Measurements from ENCODE around the gene COP1.
"Not testable (repeated sequence)": the region's sequence is repeated elsewhere in the genome, so short reads cannot be mapped to it uniquely, and the experiment has no call there.

The COP1 gene

DNA sequence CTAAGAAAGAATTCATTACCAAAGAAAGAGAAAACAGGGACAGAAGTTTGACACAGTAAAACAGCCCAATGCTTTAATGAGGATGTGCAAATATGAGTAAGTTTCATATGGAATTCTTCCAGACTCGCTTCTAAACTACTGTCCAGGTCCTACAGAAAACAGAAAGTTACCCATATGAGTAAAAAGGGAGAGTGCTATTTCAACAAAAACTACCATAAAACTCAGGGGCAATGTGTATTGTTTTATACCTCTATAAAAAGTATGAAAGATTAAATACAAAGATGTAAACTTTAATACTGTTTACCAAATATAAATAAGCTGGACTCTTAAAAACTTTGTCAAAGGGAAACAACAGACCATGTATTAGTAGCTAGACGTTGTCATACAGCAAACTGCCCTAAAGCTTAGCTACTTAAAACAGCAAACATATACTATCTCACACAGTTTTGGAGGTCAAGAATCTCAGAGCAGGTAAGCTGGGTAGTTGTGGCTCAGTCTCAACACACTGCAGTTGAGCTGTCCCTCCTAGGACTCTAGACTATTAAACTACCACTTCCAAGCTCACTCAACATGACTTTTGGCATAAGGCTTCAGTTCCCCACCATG is 174.9 kb downstream of the COP1 start:
- DNase-seq = no peak

DNA sequence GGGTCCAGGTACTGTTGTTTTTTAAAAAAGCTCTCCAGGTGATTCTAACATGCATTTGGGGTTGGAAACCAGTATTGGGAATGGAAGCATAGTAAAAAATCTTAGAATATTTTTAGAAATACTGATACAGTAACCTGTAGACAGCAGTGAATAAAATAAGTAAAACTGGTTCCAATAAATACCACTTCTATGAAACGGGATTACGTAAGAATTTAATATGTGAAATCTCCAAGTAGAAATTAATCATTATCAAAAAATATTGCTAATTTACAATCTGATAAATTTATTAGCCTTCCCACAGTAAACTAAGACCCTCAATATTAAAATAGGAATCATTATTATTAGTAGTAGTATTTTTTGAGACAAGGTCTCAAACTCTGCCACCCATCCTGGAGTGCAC is 177.5 kb downstream of the COP1 start:
- no peak for DNase-seq

DNA sequence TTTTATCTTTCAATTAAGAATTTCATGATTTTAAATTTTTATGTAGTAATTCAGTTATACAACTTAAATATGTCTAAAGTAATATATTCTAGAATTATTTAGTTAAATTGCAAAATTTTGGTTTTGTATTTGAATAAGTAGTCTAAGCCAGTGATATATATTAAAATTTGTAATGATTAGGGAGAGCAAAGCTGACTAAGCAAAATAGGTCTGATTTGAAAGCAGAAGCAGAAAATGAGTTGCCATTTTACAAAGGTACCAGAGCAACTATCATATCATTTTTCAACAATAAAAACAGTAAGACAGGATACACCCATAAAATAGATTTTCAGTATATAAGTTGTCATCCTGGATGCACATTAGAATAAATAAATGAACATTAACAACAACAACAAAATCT is 177.9 kb downstream of the COP1 start:
- DNase-seq = no peak

DNA sequence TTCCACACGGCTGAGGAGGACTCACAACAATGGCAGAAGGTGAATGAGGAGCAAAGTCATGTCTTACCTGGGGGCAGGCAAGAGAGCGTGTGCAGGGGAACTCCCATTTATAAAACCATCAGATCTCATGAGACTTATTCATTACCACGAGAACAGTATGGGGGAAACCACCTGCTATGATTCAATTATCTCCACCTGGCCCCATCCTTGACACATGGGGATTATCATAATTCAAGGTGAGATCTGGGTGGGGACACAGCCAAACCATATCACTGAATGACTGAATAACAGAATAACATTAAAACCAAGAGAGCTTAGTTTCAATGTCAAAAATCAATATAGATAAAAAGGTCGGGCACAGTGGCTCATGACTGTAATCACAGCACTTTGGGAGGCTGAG is 179.2 kb downstream of the COP1 start:
- not testable (repeated sequence) for DNase-seq

DNA sequence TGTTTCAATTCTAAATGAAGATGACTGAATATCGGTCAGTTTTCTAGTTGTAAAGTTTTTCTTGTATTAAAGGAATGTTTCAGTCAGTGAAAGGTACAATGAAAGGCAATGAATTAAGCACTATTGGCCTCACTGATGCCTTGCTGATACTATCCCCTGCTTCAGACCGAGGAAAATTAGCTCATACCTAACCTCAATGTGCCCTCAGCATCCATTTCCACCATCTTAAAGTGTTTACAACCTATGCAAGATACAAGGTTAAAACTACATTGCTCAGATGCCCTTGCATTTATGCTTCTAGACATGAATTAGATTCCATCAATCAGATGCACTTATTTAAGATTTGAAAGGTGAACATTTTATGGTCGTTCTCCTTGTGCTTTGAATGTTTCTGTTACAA is 184.5 kb downstream of the COP1 start:
- no peak for DNase-seq

DNA sequence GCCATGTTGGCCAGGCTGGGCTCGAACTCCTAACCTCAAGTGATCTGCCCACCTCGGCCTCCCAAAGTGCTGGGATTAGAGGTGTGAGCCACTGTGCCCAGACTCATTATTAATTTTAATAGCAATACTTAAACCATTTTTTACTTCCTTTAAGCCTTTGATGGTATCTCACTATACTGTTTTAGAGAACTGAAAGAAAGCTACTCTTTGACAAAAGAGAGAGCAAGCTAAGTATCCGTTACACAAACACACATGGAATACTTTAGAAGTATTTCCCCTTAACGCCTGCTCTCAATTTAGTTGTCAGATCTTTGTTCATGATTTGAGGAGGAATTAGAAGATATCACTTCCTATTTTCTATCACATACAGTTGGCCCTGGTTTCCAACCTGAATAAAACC is 189.4 kb downstream of the COP1 start:
- DNase-seq = peak in 1 of 3 donors; percentile 1

DNA sequence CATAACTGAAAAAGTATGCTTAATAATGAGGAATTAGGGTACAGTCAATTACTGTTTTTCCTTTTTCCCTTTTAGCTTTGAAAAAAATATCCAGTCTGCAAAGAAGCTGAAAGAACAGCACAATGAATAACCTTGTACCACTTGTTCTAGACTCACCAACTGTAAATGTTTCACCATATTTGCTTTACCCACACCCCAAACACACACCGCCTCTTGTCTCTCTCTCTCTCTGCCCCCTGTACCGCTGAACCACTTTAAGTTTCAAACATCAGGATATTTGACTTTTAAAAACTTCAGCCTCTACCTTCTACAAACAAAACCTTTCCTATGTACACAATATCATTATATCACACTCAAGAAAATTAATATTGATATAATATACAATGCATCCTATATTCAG is 197.1 kb downstream of the COP1 start:
- no peak for DNase-seq

DNA sequence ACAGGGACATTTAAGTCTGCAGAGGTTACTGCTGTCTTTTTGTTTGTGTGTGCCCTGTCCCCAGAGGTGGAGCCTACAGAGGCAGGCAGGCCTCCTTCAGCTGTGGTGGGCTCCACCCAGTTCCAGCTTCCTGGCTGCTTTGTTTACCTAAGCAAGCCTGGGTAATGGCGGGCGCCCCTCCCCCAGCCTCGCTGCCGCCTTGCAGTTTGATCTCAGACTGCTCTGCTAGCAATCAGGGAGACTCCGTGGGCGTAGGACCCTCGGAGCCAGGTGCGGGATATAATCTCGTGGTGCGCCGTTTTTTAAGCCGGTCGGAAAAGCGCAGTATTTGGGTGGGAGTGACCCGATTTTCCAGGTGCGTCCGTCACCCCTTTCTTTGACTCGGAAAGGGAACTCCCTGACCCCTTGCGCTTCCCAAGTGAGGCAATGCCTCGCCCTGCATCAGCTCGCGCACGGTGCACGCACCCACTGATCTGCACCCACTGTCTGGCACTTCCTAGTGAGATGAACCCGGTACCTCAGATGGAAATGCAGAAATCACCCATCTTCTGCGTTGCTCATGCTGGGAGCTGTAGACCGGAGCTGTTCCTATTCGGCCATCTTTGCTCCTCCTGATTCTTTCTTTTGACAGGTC is 199.2 kb downstream of the COP1 start:
- DNase-seq = not testable (repeated sequence)

DNA sequence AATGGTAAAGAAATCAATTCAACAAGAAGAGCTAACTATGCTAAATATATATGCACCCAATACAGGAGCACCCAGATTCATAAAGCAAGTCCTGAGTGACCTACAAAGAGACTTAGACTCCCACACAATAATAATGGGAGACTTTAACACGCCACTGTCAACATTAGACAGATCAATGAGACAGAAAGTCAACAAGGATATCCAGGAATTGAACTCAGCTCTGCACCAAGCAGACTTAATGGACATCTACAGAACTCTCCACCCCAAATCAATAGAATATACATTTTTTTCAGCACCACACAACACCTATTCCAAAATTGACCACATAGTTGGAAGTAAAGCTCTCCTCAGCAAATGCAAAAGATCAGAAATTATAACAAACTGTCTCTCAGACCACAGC is 212.4 kb downstream of the COP1 start:
- DNase-seq = not testable (repeated sequence)

DNA sequence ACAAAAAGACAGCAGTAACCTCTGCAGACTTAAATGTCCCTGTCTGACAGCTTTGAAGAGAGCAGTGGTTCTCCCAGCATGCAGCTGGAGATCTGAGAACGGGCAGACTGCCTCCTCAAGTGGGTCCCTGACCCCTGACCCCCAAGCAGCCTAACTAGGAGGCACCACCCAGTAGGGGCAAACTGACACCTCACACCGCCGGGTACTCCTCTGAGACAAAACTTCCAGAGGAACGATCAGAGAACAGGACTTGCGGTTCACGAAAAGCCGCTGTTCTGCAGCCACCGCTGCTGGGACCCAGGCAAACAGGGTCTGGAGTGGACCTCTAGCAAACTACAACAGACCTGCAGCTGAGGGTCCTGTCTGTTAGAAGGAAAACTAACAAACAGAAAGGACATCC is 214.3 kb downstream of the COP1 start:
- DNase-seq = not testable (repeated sequence)

DNA sequence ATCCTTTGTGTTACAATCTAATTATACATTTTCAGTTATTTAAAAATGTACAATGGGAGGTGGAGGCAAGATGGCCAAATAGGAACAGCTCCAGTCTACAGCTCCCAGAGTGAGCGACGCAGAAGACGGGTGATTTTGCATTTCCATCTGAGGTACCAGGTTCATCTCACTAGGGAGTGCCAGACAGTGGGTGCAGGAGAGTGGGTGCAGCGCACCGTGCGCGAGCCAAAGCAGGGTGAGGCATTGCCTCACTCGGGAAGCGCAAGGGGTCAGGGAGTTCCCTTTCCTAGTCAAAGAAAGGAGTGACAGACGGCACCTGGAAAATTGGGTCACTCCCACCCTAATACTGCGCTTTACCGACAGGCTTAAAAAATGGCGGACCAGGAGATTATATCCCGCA is 214.9 kb downstream of the COP1 start:
- DNase-seq = not testable (repeated sequence)

DNA sequence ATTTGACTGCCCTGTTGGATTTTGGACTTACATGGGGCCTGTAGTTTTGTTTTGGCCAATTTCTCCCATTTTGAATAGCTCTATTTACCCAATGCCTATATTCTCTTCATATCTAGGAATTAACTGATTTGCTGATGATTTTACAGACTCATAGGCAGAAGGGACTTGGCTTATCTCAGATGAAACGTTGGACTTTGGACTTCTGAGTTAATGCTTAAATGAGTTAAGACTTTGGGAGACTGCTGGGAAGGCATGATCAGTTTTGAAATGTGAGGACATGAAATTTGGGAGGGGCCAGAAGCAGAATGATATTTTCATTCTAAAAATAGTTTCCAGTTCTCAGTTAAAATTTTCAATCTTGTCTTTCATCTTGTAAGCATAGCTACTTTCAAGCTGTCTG is 222.3 kb downstream of the COP1 start:
- DNase-seq = no peak

DNA sequence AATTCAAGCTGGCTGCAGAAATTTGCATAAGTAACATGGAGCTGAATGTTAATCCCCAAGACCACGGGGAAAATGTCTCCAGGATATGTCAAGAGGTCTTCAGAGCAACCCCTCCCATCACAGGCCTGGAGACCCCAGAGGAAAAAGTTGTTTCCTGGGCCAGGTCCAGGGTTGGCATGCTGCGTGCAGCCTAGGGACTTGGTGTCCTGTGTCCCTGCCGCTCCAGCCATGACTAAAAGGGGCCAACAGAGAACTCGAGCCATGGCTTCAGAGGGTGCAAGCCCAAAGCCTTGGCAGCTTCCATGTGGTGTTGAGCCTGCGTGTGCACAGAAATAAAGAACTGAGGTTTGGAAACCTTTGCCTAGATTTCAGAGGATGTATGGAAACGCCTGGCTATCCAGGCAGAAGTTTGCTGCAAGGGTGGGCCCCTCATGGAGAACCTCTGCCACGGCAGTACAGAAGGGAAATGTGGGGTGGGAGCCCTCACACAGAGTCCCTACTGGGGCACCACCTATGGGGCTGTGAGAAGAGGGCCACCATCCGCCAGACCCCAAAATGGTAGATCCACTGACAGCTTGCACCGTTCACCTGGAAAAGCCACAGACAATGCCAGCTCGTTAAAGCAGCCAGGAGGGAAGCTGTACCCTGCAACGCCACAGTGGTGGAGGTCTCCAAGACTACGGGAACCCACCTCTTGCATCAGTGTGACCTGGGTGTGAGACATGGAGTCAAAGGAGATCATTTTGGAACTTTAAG is 222.9 kb downstream of the COP1 start:
- no peak for DNase-seq

DNA sequence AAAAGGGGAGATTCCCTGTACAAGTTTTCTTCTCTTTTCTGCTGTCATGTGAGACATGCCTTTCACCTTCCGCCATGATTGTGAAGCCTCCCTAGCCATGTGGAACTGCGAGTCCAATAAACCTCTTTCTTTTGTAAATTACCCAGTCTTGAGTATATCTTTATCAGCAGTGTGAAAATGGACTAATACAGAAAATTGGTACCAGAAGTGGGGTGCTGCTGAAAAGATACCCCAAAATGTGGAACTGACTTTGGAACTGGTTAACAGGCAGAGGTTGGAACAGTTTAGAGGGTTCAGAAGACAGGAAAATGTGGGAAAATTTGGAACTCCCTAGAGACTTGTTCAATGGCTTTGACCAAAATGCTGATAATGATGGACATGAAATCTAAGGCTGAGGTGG is 223.7 kb downstream of the COP1 start:
- not testable (repeated sequence) for DNase-seq

DNA sequence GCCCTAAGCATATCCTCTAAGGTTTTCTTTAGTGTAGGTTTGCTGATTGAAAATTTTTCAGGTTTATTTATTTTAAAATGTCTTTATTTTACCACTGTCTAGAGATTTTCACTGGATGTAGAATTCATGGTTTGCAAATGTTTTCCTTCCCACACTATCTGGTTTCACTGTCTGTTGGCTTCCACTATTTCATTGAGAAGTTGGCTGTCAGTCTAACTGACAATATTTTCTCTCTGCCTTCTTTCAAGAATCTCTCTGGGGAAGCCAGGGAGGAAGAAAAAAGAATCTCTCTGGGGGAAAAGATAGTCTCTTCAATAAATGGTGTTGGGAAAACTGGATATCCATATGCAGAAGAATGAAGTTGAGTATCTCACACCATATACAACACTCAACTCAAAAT is 226.0 kb downstream of the COP1 start:
- DNase-seq = no peak

DNA sequence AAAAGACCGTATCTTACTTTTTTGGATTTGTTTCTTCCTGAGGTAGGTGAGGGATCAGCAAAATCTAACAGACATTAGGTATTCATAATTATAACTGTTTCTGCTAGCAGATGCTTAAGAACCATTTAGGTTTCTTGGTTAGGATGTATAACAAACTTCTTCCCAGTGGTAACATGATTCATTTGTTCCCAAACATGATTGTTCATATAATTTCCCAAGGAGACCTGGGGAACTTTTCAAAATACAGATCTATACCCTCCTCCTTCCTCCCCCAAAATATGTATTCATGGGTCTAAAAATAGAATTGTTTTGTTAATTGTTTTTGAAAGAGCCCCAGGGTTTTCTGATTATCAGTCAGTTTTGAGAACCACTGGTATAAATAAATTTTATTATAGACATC is 228.2 kb downstream of the COP1 start:
- peak in 2 of 3 donors; percentile 11 to 20 for DNase-seq

DNA sequence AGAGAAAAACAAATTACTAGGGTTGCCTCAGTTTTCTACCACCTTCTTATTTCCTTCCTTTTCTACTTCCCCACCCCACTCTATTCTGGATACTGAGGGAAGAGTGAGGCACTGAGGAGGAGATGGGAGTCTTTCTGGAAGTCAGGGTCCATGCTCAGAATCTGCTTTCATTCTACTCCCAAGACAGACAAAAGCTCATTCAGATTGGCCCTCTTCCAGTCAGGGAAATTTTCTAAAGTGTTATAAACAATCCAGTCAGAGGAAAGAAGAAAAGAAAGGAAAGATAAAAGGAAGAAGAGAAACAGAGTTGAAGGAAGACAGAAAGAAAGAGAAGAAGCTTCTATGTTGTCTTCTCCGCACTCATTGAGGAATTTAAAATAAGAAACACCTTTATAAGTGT is 228.6 kb downstream of the COP1 start:
- no peak for DNase-seq

DNA sequence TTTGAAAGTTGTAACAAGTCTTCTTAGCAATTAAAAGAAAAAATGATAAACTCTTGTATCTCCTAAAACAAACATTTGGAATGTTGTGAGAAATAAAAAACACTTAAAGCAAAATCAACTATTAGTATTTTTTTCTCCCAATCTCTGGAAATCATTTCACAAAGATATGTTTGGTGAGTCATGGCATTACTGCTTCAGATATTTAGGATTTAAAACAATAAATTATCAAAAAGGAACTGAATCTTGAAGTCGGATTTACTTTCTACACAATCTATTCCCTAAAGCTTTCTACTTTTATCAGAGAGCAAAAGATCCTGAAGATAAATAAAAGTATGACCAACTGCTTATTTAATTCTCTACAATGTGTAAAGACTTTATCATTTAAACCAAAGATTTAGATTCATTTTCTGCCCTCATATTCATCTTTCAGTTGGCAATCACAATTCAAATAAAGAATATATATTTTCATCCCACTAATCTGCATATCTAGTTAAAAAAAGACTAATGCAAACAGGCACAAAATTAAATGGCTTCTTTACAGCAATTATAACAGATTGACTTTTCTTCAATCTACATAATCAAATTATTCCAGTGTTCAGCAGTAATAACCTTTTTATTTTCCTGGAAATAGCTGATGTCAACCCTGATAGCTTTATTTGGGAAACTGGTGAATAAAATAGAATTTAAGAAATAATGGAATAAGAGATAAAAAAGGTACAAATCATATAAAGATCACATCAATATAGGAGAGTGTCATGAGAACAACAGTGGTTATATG is 230.0 kb downstream of the COP1 start:
- peak in 2 of 3 donors; percentile 9 to 19 for DNase-seq

DNA sequence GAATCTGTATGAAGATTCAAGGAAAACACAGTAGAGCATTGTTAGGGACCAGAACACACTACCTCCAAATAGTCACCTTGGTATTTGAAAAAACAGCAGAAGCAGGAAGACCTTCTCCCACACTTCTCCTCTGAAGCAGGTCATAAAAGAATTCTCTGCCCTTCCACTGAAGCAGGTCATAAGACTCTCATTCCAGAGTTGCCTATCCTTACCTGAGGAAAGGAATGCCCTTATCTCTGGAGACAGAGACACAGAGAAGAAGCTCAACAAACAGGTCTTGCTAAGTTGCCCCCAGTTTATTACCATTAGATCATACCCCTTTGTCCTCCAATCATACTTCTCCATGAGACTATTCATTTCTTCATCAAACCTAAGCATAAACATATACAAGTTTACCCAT is 237.9 kb downstream of the COP1 start:
- no peak for DNase-seq

DNA sequence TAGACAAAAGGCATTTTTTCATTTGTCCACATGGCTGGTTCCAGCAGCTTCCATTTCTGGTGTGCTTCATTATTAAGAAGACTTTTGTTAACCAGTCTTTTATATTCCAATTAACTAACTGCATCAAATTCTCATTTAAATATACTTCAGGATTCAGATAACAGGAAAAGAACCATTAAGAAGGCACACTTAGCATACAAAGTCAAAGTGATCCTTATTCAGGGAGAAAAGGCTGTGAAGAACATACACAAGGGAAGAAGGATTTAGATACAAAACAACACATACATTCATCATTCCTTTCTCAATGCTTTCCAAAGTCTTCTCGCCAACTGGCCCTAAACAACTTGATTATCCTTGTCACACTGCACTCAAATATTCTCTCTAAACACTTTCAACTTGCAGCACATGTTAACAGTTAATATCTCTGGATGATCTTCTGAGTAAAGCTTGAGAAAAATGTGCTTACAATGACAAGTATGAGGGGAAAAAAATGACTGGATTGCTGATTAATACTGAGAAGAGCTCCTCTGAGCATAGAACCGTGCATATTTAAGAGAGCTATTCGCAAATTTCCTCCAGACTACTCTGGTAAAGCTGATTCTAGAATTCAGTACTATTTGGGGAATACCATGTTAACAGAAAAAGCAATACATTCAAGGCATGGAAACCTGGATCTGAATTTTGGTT is 238.5 kb downstream of the COP1 start:
- no peak for DNase-seq

DNA sequence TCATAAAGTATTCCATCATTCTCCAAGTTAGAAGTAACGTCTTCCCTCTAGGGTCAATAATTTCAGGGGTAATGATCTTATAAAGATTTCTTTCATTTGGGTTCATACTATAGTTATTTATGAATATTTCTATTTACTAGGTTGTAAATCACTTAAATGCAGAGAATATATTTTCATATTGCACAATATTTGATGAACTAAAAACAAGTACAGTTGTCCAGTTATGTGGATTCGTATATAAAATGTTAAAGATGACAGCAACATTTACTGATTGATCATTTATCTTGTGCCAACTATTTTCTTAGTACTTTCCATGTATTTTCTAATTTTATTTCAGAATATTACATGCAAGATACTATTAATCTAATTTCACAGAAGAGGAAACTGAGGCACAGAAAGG is 243.3 kb downstream of the COP1 start:
- DNase-seq = no peak

DNA sequence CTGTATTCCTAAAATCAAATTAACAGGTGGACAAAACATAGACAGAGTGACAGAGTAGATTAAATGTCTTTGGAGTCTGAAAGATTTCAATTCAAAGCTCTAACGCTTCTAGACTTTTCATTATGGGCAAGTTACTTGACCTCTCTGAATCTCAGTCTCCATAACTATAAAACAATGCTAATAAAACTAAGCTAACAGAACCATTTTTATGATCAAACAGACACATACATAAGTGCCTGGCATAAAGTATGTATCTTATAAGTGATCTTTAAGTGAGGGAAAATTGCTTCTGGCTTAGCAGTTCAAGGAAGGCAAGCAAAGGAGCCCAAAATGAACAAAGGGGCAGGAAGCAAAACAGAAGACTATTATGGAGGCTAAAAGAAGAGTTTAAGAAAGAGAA is 246.9 kb downstream of the COP1 start:
- no peak for DNase-seq

DNA sequence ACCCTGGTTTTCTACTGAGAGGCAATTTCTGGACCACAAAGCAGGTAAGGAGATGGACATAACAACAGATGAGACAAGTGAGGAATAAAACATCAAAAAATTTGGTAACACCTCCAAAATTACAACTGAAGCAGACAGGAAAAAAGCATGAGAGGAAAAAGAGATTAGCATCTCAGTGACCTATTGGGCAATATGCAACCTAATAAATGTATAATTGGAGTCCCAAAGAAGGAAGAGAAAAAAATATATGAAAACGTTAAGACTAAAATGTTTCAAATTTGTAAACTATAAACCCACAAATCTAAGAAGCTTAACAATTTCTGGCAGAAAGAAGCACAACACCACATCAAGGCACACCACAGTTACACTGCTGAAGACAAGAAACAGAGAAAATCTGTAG is 255.5 kb downstream of the COP1 start:
- no peak for DNase-seq
